Measurements from ENCODE around the gene SPTAN1.

GRCh38 chr9:128636556-128637530, 84.5 kb downstream of the SPTAN1 start:
- TF ChIP-seq POLR2A (IDR thresholded peaks at IDR 0.05) (no peak), CTCF (IDR thresholded peaks at IDR 0.05) (no peak)

Data from gastroesophageal sphincter (tissue), 3 donors.